Activated CD8-positive, alpha-beta memory T cell treated with anti-CD3 and anti-CD28 coated beads, Interleukin-2, amount 10 ng/mL, durations not matched to agents 7 days and 5 days (primary cell): ENCODE results near the gene TREM2. TPM values are rescaled to one million over a fixed set of nuclear protein-coding genes. Genes with fewer than 3 reads are reported as not detected.
A peak's percentile ranks its signal among the peaks of the same experiment; 100 is the strongest.
"Not testable (repeated sequence)": the region's sequence is repeated elsewhere in the genome, so short reads cannot be mapped to it uniquely, and the experiment has no call there.

Experiments used
- ATAC-seq: fragments of 150-1000 bp; cut with Tn5 transposase; one replicate; pipeline ENCODE4 v1.10.0; 2021; ENCODE audit warnings: moderate library complexity
- CTCF ChIA-PET: fragments of 350-600 bp; sonication (Branson Sonifier 250); formaldehyde crosslinking; loops from one replicate; lab custom pipeline; 2021; ENCODE audit warnings: antibody characterized with exemption; lab: Charles Lee
- DNase-seq: peaks from one replicate; pipeline ENCODE4 v3.0.0-alpha.2; 2020
- H3K27ac Mint-ChIP-seq: one replicate; pipeline ENCODE4 v1.8.0; 2021; ENCODE audit warnings: mild to moderate bottlenecking, mixed read lengths
- H3K27me3 Mint-ChIP-seq: one replicate; pipeline ENCODE4 v1.8.0; 2021; ENCODE audit warnings: mixed read lengths
- H3K36me3 Mint-ChIP-seq: one replicate; pipeline ENCODE4 v1.8.0; 2021; ENCODE audit warnings: mild to moderate bottlenecking, mixed read lengths
- H3K4me1 Mint-ChIP-seq: one replicate; pipeline ENCODE4 v1.8.0; 2021; ENCODE audit warnings: mixed read lengths
- H3K4me3 Mint-ChIP-seq: one replicate; pipeline ENCODE4 v1.8.0; 2021; ENCODE audit warnings: mild to moderate bottlenecking, moderate library complexity, mixed read lengths
- H3K9me3 Mint-ChIP-seq: one replicate; pipeline ENCODE4 v1.8.0; 2022; ENCODE audit warnings: low read depth, mixed read lengths
- total RNA-seq, 2 experiments: library from RNA; stranded (reverse); gene quantifications; one replicate each; pipeline ENCODE4 v1.2.3, GENCODE V29; 2021

TREM2 gene
- total RNA-seq, 2 experiments from 2014 or later, result not detected

- Mint-ChIP-seq H3K9me3 (peaks cover 9% of the 10 kb centered on the region), H3K36me3 (peaks cover 12% of the 10 kb centered on the region), H3K4me3 (no peak overlapping the region), H3K4me1 (peaks cover 6% of the 10 kb centered on the region), H3K27ac (no peak overlapping the region), H3K27me3 (no peaks in the 10 kb centered on the region)
- DNase-seq (no peak), ATAC-seq (peak; percentile 20)
- CTCF ChIA-PET, result no interaction called here
Measured at GRCh38 chr6:41193171-41193734, 30.3 kb upstream of the TREM2 start.

- ATAC-seq, result peak; percentile 38
- H3K36me3 Mint-ChIP-seq, result peaks cover 11% of the 10 kb centered on the region
Measured at GRCh38 chr6:41191569-41191968, 28.7 kb upstream of the TREM2 start.

GRCh38 chr6:41190791-41191190 lies 27.9 kb upstream of the TREM2 start:
- Mint-ChIP-seq H3K4me1 (peaks cover 18% of the 10 kb centered on the region), H3K4me3 (no peak overlapping the region), H3K27ac (no peak overlapping the region), H3K36me3 (peaks cover 10% of the 10 kb centered on the region), H3K27me3 (no peaks in the 10 kb centered on the region), H3K9me3 (peaks cover 9% of the 10 kb centered on the region)
- ATAC-seq, result no peak
- no peak for DNase-seq
- CTCF ChIA-PET, result interaction anchor here (1.5 to 2.7 kb wide), 3 partner anchors 9 to 127 kb away, joined by 3 to 10 read pairs (median 8); no protein-coding TSS in a partner anchor

More at GRCh38 chr6:41191569-41191968, 28.7 kb upstream of the TREM2 start:
- Mint-ChIP-seq H3K27ac (no peak overlapping the region), H3K27me3 (no peaks in the 10 kb centered on the region), H3K4me3 (no peak overlapping the region), H3K4me1 (peaks cover 10% of the 10 kb centered on the region), H3K9me3 (peaks cover 9% of the 10 kb centered on the region)
- CTCF ChIA-PET, result interaction anchor here (0.9 to 1.6 kb wide), 7 partner anchors 9 to 163 kb away, joined by 3 to 10 read pairs (median 4); partner anchors contain the start of gene TREML2
- DNase-seq, result no peak

GRCh38 chr6:41189967-41190366 lies 27.1 kb upstream of the TREM2 start:
- Mint-ChIP-seq H3K4me3 (no peak overlapping the region), H3K27ac (no peak overlapping the region), H3K27me3 (no peaks in the 10 kb centered on the region), H3K36me3 (peaks cover 10% of the 10 kb centered on the region), H3K4me1 (peaks cover 24% of the 10 kb centered on the region), H3K9me3 (peaks cover 9% of the 10 kb centered on the region)
- DNase-seq (no peak), ATAC-seq (no peak)
- CTCF ChIA-PET, result interaction anchor here (1.3 to 2.7 kb wide), 4 partner anchors 8 to 128 kb away, joined by 3 to 10 read pairs (median 6); no protein-coding TSS in a partner anchor

- H3K9me3 Mint-ChIP-seq, ATAC-seq, H3K36me3 Mint-ChIP-seq, DNase-seq, H3K27ac Mint-ChIP-seq, H3K4me3 Mint-ChIP-seq, H3K27me3 Mint-ChIP-seq: not testable (repeated sequence)
- peaks cover 20% of the 10 kb centered on the region for H3K4me1 Mint-ChIP-seq
- CTCF ChIA-PET, result interaction anchor here (0.7 to 2.7 kb wide), 4 partner anchors 7 to 19 kb away, joined by 3 to 10 read pairs (median 6); no protein-coding TSS in a partner anchor
Measured at GRCh38 chr6:41189046-41189445, 26.1 kb upstream of the TREM2 start.

GRCh38 chr6:41187924-41188886 lies 25.3 kb upstream of the TREM2 start:
- Mint-ChIP-seq H3K9me3 (peaks cover 9% of the 10 kb centered on the region), H3K36me3 (peaks cover 10% of the 10 kb centered on the region), H3K27ac (no peak overlapping the region), H3K4me1 (peaks cover 20% of the 10 kb centered on the region), H3K27me3 (no peaks in the 10 kb centered on the region), H3K4me3 (no peak overlapping the region)
- CTCF ChIA-PET, result interaction anchor here (0.7 to 2.7 kb wide), 4 partner anchors 11 to 130 kb away, joined by 3 to 8 read pairs (median 3); no protein-coding TSS in a partner anchor
- ATAC-seq (no peak), DNase-seq (no peak)

GRCh38 chr6:41186031-41186562 lies 23.2 kb upstream of the TREM2 start:
- Mint-ChIP-seq H3K27me3 (peaks cover 5% of the 10 kb centered on the region), H3K27ac (no peak overlapping the region), H3K9me3 (peaks cover 9% of the 10 kb centered on the region), H3K4me3 (no peak overlapping the region), H3K36me3 (peaks cover 10% of the 10 kb centered on the region), H3K4me1 (peaks cover 29% of the 10 kb centered on the region)
- CTCF ChIA-PET, result interaction anchor here (1.5 kb wide), 1 partner anchor 14 kb away, joined by 6 read pairs; the partner anchor contains the start of gene TREML2
- DNase-seq (no peak), ATAC-seq (no peak)

GRCh38 chr6:41184761-41185160 lies 21.8 kb upstream of the TREM2 start:
- peaks cover 6% of the 10 kb centered on the region for H3K9me3 Mint-ChIP-seq
- peaks cover 5% of the 10 kb centered on the region for H3K27me3 Mint-ChIP-seq
- peaks cover 29% of the 10 kb centered on the region for H3K4me1 Mint-ChIP-seq
- H3K27ac Mint-ChIP-seq, result no peak overlapping the region
- DNase-seq (no peak), ATAC-seq (no peak)
- H3K4me3 Mint-ChIP-seq, result no peak overlapping the region
- H3K36me3 Mint-ChIP-seq, result peaks cover 5% of the 10 kb centered on the region
- CTCF ChIA-PET, result no interaction called here

- Mint-ChIP-seq H3K4me1 (peaks cover 26% of the 10 kb centered on the region), H3K36me3 (no peaks in the 10 kb centered on the region), H3K27me3 (peaks cover 11% of the 10 kb centered on the region), H3K9me3 (no peaks in the 10 kb centered on the region), H3K4me3 (no peak overlapping the region), H3K27ac (no peak overlapping the region)
- CTCF ChIA-PET, result interaction anchor here (0.7 to 2.7 kb wide), 28 partner anchors 8 to 163 kb away, joined by 3 to 20 read pairs (median 5); partner anchors contain the start of genes NFYA, OARD1 and TREML2
- DNase-seq, result peak; percentile 75
- peak; percentile 97 for ATAC-seq
Measured at GRCh38 chr6:41182069-41183034, 19.4 kb upstream of the TREM2 start.

GRCh38 chr6:41181566-41181965 lies 18.6 kb upstream of the TREM2 start:
- no peaks in the 10 kb centered on the region for H3K36me3 Mint-ChIP-seq
- no peaks in the 10 kb centered on the region for H3K9me3 Mint-ChIP-seq
- H3K27me3 Mint-ChIP-seq, result peaks cover 18% of the 10 kb centered on the region
- H3K4me3 Mint-ChIP-seq, result no peak overlapping the region
- peaks cover 22% of the 10 kb centered on the region for H3K4me1 Mint-ChIP-seq
- H3K27ac Mint-ChIP-seq, result no peak overlapping the region
- no peak for DNase-seq
- no peak for ATAC-seq
- CTCF ChIA-PET, result interaction anchor here (0.9 to 2.7 kb wide), 17 partner anchors 8 to 154 kb away, joined by 3 to 20 read pairs (median 6); partner anchors contain the start of genes NFYA, OARD1 and TREML2

GRCh38 chr6:41179163-41179562 lies 16.2 kb upstream of the TREM2 start:
- Mint-ChIP-seq H3K4me1 (peaks cover 9% of the 10 kb centered on the region), H3K9me3 (no peaks in the 10 kb centered on the region), H3K36me3 (no peaks in the 10 kb centered on the region), H3K27me3 (peaks cover 24% of the 10 kb centered on the region), H3K4me3 (no peak overlapping the region), H3K27ac (no peak overlapping the region)
- no peak for ATAC-seq
- CTCF ChIA-PET, result no interaction called here
- DNase-seq, result no peak

GRCh38 chr6:41177695-41178094 lies 14.8 kb upstream of the TREM2 start:
- H3K27me3 Mint-ChIP-seq, result peaks cover 23% of the 10 kb centered on the region
- H3K27ac Mint-ChIP-seq, result no peak overlapping the region
- CTCF ChIA-PET, result interaction anchor here (1.0 to 1.1 kb wide), 2 partner anchors 12 to 59 kb away, joined by 3 read pairs; no protein-coding TSS in a partner anchor
- peaks cover 9% of the 10 kb centered on the region for H3K4me1 Mint-ChIP-seq
- H3K4me3 Mint-ChIP-seq, result no peak overlapping the region
- DNase-seq, result no peak
- H3K9me3 Mint-ChIP-seq, result no peaks in the 10 kb centered on the region
- no peaks in the 10 kb centered on the region for H3K36me3 Mint-ChIP-seq
- no peak for ATAC-seq
